Measurements from ENCODE around the gene PRKN.
"Not testable (repeated sequence)": the region's sequence is repeated elsewhere in the genome, so short reads cannot be mapped to it uniquely, and the experiment has no call there.

PRKN gene

DNA sequence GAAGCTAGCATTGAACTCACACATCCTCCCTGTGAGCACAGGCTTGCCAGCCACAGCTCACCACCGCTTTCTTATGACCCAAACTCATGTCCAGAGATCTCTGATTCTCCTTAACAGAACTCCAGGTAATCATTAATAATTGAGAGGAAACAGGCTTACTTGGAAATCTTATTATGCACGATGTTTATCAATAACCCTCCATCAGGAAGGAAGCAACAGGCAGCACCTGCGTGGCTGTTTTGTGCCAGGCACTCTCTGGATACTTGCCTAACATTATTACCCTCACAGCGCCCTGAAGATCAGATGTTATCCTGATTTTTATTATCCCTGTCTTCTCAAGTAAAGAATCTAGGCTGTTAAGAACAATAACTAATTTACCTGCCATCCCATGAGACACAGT lies 306.6 kb downstream of the PRKN start:
- DNase-seq, result no peak

DNA sequence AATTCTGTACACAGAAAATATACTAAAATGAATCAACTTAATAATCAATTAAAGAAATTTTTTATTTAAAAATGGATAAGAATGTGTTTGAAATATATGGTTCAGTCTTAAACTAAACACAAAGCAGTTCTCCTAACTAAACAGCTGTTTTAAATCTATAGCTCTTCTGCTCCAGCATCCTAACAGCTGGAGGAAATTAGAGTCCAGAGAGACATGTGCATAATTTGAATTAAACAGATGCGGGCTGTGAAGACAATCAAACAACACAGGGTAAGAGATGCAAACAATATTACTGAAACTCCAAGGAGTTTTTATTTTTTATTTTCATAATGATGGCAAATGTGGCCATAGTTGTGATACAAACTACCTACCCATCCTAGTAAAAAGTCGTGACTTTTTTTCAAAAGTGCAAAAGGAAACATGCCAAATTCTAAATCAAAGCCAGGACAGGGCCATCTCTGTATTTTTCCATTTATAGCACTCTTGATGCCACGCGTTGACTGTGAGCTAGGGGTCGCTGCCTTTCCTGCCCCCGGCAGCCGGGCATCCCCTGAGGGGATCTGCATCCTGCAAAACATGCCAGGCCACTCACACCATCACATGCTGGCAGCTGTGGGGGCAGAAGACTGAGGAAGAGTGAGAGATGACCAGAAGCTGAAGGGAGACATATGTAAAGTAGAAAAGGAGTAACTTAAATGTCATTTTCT lies 310.6 kb downstream of the PRKN start:
- DNase-seq, result no peak

DNA sequence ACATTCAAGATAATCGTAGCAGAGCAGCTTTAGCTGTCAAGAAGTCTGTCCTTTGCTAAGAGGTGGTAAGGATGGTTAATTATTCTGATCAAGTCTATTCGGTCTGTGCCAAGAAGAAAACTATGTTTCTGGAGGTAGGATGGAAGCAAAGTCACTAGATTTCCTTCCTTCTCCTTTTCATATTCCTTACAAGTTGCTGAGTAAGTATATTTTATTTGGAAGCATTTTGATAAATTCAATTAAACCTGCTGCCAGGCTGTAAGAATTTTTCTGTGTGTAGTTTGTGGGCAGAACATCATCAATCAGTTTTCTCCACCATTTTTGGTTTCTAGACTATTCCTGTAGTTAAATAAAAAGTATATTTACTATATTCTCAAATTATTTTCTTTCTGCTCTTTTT lies 311.3 kb downstream of the PRKN start:
- DNase-seq, result no peak

DNA sequence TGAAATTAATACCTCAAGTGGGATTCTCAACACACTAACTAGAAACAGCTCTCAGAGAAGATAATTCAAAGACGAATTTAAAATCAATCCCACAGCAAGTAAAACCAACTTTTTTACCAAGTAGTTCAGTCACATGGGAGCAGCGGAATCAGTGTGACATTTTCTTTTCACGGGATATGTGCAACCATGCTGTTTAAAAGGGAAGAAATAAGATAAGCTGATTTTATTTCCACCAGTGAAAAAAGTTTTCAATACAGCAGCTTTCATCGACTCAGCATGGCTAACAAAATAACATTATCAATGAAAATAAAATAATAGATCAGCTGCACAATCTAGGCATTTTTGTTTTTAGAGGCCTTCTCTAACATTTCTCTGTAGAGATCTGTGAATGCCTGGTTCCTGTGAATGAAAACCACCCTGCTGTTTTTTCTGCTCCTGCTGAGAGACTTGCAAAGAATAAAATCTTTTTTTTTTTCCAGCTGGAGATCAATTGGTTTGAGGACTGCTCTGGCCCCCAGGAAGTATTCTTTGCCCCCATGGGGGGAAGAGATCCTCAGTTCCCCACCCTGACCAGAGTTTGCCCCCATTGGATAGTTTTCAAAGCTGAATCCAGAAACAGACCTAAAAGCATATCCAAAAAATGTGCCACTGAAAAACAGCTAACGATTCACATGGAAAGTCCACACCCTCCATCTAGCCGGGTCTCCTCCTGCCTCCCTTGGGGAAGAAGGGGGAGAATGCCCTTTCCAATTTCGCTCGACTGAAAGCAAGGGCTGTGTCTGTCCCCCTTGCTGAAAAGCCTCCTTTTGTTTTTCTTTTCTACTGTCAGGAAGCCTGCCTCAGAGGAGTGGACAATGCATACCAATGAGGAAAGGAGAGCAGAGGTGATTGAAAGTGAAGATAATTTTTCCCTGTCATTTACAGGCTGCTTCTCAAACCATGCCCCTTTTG lies 317.6 kb downstream of the PRKN start:
- DNase-seq, result no peak

DNA sequence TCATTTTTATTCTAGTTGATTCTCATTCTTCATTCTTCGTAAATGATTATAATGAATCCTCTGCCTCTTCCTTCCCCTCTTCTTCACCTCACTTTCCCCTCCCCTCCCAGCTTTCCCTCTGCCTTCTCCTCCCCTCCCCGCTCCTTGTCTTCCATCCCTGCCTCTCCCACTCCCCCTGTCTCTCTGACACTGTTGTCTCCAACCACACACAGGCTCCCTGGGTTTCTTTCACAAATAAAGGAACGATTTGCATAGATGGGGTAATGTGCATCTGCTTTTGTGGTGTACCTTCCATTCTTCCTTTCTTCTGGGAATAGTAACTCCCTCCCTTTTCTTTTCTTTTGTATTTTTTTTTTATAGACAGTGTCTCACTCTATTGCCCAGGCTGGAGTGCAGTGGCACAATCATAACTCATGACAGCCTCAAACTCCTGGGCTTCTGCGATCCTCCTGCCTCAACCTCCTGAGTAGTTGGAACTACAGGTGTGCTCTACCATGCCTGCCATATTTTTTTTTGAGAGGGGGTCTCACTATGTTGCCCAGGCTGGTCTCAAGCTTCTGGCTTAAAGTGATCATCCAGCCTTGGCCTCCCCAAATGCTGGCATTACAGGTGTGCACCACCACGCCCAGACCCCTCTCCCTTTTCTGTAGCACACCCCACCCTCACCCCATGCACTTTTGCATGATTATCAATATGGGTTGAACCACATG lies 318.6 kb downstream of the PRKN start:
- DNase-seq, result no peak

DNA sequence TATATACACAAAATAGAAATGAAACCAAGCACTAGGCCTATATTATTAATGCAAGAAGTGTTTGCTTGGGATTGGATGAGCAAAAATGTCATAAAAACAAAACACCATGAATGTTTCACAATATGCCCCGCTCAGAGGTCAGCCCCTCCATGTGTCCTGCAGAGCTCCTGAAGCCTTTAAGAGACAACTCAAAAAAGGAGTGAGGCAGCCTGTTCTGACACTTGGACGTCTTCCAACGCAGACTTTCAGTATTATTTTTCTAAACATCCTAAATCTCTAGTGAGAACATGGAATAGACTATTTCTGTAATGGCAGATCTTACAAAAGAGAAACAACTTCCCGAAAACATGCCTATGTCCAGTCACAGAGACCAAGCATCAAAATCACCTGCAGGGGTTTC lies 322.6 kb downstream of the PRKN start:
- DNase-seq, result no peak

DNA sequence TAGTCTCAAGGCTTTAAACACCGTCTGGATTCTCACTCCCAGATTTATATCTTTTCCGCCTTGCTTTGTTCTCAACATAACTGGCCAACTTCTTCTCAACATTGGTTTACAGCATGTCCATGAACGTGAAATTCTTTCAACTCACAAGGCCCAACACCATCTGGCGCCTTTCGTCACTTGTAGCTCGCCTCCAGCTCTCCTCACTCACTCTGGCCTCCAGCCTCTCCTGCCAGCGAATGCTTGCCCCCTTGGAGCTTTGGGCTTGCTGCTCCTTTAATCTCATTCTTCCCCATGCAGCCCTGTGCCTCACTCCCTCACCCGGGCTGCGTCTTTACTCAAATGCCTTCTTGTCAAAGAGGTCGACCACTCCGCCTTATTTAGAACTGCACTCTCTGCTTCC lies 324.5 kb downstream of the PRKN start:
- no peak for DNase-seq

DNA sequence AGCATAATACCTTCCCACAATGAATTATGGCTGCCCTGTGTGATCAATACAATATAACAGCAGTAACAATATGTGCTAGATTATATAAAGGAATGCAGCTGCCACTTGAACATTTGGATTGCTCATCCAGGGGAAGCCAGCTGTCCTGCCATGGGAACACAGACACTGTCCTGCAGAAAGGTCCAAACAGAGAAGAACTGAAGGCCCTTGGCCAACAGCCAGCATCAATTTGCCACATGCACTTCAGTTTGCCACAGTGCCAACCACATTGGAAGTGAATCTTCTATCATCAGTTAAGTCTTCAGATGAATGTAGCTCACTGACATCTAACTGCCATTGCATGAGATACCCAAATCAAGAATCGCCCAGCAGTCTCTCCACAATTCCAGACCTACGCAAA lies 332.4 kb downstream of the PRKN start:
- DNase-seq, result no peak

DNA sequence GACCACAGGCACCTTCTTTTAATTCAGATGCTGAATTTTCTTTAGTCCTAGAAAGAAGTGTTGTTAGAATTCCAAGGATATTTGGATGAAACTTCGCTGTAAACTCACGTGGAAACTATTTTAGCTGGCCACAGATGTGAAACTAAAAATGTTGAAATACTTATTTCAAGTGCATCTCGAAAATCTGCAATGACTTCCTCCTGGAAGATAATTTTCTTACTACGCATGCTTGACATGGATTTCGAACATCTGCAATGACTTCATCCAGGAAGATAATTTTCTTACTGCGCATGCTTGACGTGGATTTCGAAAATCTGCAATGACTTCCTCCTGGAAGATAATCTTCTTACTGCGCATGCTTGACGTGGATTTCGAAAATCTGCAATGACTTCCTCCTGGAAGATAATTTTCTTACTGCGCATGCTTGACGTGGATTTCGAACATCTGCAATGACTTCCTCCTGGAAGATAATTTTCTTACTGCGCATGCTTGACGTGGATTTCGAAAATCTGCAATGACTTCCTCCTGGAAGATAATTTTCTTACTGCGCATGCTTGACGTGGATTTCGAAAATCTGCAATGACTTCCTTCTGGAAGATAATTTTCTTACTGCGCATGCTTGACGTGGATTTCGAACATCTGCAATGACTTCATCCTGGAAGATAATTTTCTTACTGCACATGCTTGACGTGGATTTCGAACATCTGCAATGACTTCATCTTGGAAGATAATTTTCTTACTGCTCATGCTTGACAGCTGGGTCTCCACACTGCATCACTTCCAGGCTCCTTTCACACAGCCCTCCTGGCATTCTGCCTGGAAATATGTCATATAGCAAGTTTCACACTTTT lies 336.4 kb downstream of the PRKN start:
- not testable (repeated sequence) for DNase-seq

DNA sequence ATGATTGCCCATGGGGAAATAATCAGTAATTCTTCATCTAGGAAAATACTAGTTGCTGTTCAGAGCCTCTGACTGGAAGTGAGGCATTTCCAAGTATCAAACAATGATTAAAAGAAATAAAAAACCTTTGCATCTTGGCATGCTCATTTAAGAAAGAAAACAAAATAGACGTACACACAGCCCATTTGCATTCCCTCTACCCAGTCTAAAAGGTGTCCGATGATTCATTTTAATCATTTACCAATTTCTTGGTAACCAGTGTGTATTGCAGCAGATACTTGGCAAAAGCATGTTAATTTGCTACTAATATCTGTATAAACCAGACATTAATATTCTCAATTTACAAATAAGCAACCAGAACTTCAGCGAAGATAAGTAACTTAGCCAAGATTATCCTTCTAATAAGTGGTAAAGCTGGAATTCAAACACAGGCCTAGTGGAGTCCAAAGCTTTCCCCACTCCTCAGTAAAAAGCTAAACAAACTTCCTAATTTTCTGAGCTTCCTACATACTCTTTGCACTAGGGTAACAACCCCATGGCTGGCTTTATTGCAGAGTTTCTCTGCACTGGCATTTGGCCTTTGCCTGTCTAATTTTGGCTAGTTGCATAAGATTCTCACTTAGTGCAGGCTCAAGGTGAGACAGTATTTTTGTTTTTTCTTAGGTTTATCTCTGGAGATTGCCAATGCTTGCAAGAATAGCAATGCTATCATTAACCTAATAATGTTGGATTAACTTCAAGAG lies 338.1 kb downstream of the PRKN start:
- no peak for DNase-seq

DNA sequence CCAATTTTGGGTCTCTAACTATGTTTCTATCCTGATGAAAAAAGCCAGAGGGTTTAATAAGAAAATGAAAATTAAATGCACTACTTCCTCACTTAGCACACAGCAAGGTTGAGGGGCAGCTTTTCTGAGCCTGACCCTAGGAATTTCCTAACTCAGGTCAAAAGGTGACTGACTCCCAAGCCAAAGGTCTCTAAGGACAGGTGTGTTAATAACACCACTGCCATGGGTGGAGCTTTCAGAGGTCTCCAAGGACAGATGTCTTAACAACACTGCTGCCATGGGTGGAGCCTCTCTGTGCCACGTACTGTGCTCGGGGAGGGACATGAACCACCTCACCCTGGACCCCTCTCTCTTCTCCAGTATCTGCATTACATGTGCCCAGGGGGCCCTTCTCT lies 339.2 kb downstream of the PRKN start:
- no peak for DNase-seq

DNA sequence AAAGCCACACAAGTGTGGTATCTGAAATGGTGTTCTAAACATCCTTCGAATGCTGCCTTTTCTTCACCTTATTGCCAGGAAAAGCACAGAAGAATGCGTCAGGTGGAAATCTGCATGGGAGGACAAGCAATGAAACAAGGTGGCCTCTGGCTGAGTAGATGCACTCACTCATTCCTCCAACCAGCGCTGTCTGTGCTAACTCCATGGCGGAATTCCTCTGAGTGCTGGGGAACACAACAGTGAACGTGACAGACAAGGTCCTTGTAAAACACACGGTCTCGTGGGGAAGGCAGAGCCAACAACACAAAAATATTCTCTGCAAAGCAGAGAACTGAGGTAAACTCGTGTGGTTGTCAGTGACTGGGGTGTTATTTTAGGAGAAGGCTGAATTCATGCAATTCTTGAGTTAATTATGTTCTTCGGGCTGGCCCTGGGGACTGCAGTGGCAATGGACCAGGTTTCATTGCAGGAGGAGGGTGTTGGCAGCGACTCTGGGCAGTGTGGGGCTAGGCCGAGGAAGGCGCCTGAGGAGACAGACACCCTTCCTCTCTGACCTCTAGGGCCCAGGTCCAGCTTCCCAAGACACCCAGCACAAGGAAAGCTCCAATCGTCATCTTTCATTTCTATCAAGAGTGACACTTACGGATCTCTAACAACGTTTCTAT lies 339.7 kb downstream of the PRKN start:
- no peak for DNase-seq

DNA sequence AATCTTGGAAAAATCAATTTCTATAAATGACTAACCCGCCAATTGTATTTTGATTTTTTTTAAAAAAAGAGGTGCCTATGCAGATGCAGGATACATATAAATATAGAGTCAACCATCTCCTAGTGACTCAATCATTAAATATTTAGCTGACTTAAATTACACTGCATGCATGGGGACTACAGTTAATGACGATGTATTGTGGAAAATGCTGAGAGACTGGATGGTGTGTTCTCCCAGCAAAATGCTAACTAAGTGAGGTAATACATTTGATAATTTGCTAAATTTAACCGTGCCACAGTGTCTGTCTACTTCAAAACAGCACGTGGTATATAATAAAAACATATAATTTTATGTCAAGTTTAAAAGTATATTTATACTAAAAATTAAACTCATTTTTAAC lies 341.6 kb downstream of the PRKN start:
- DNase-seq, result no peak

DNA sequence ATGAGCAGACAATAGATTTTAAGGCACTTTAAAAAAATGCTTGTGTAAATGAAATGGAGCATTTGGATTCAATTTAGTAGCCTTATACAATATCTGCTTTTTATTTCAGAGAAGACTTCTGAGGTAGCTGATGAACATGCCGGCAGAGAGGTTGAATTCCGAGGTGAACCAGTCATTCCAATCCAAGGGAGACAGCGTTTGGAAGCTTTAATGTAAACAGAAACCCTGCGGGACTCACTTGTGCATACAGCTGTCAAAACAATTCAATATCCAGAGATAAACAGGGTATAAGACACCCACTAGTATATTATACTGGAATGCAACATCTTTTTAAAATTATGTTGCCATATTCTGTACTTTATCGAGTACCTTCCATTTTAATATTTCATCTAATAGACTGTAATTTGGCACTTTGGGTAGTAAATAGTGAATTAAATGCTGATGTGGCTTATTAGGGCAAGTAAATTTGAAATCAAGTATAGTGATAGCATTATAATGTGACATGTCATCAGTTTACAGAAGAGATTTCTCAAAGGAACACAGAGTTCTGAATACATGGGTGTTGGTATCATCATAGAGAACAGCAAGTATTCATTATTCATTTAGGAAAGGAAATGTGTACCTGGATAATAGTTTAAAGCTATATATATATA lies 347.7 kb downstream of the PRKN start:
- DNase-seq, result no peak

DNA sequence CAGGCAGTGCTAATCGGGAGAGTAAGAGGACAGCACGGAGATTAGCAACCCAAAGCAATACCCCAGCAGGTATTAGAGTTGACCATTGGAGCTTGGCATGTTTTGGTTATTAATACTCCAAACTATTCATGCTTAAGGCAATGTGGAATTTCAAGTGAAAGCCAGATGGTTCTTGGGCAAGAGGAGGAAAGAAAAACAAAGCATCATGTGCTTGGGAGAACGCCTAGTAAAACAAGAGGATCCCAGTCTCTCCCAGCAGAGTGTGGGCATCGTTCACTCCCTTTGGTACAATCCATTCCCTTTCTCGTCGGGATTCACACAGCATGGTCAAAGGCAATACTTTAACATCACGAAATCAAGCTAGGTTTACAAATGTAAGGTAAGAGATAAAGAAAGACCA lies 349.8 kb downstream of the PRKN start:
- no peak for DNase-seq

DNA sequence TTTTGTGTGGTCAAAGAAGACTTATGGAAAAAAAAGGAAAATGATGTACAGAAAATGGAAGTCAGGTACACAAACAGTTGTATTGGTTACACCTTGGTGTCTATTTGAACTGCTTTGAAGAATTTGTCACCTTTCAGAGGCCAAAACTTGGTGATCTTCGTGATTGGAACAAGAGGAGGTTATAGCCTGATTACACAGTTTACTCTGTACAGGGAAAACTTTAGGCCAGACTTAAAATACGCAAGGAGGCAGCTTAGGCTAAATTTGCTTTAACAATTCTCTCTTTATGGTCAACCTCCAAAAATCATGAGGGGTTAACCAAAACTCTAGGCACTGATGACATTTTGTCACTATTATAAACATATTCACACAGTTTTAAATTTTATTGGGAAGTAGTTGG lies 353.7 kb downstream of the PRKN start:
- no peak for DNase-seq

DNA sequence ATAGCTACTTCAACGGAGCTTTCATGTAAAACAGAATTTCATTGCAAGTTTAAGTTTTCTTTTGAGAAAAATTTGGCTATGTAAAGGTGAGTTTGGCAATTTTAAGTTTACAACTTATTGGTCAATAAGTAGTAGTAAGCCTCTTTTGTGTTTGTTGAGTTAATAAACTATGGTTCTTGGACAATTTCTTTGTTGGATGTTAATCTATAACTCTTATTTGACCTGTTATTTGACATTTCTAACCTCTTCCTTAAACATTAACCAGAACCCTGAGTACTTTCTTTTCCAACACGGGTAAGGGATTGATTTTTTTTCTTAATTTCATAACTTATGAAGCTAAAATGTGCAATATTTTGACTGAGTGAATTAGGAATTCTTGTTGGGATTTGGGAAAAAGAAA lies 354.4 kb downstream of the PRKN start:
- no peak for DNase-seq

DNA sequence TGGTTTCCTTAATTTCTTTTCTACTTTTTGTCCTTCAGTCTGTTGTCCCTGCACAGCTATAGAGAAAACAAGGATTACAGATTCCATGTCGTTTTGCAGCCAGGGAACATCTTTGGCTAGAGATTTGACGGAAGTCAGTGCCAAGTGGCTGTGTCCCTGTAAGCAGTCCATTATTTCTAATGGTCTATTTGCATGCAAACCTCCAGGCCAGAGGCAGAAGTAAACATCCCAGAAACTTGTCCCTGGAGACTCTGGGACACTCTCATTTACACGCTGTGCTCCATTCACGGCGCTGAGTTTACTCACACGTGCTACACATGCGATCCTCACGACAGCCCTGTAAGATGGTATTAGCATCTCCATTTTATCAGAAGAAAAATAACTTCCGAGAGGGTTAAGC lies 355.5 kb downstream of the PRKN start:
- DNase-seq, result no peak

DNA sequence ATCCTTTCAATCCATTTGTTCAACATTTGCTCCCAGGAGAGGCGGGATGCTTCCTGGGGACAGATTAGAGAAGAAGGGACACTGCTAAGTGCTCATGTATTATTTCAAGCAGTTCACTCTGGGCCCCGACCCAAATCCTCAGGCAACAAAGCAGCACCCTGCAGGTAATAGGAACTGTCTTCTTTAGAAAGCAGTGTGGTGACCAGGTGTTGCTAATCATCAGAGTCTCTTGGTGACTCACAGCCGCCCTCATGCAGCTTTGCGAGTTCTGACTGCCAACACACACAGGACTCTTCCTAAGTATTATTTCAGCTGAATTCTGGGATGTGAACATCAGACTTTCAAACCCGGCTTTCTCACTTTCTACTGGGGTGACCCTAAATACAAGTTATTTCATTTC lies 356.4 kb downstream of the PRKN start:
- no peak for DNase-seq

DNA sequence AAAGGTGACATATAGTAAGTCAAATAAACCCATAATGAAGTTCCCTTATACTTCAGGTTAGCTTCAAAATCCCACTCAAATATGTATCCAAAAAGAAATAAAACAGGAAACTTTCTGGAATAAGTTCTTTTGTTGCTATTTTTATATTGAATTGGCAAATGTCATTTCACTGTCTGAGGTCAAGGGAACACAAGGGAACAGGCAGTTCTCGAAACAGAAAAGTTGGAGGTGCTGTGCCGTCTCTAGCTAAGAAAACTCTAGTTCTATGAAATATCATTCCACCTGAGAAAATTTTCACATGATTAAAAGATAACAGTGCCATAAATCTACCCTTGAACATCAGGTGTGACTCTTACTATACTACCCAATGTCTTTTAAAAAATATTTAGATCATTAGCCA lies 358.5 kb downstream of the PRKN start:
- DNase-seq, result no peak

DNA sequence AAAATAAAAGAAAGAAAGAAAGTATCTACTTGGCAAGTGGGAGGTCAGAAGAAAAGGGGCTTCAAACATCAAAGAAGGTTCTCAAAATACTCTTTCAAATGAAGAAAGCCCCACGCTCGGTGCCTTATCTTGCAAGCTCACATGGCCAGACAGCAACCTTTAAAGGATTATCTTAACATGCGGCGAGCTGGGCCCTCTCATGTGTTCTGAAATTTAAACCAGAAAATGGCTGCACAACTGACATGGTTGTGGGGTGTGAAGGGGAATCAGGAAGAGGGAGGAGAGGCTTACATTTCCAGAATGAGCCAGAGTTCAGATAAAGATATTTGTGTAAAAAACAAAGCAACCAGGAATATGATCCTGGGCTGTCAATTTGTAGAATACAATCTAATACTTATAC lies 363.1 kb downstream of the PRKN start:
- no peak for DNase-seq

All from GOT3 (cell line).